ENCODE results near the gene ARID5B. TPM values are rescaled to one million over a fixed set of nuclear protein-coding genes. Genes with fewer than 3 reads are reported as not detected.

Gene ARID5B
- total RNA-seq, 1 donor from 2014 or later = 50.6 TPM

GRCh38 chr10:61903928-61904344 lies 2.4 kb downstream of the ARID5B start:
- DNase-seq (ENCODE audit: low spot score) = no peak

- DNase-seq (ENCODE audit: low spot score) = no peak
Measured at GRCh38 chr10:61904733-61905725, 3.5 kb downstream of the ARID5B start.

GRCh38 chr10:61905837-61906561 lies 4.5 kb downstream of the ARID5B start:
- DNase-seq (ENCODE audit: low spot score) = no peak

- DNase-seq (ENCODE audit: low spot score) = no peak
Measured at GRCh38 chr10:61906562-61906901, 5.0 kb downstream of the ARID5B start.

- DNase-seq (ENCODE audit: low spot score) = no peak
Measured at GRCh38 chr10:61907011-61907410, 5.5 kb downstream of the ARID5B start.

GRCh38 chr10:61907587-61907986 lies 6.1 kb downstream of the ARID5B start:
- DNase-seq (ENCODE audit: low spot score) = no peak

GRCh38 chr10:61910226-61910805 lies 8.8 kb downstream of the ARID5B start:
- no peak for DNase-seq (ENCODE audit: low spot score)

- DNase-seq (ENCODE audit: low spot score) = no peak
Measured at GRCh38 chr10:61910894-61911293, 9.4 kb downstream of the ARID5B start.

- DNase-seq (ENCODE audit: low spot score) = no peak
Measured at GRCh38 chr10:61911425-61911824, 9.9 kb downstream of the ARID5B start.

- no peak for DNase-seq (ENCODE audit: low spot score)
Measured at GRCh38 chr10:61912981-61913380, 11.5 kb downstream of the ARID5B start.

GRCh38 chr10:61918140-61918539 lies 16.6 kb downstream of the ARID5B start:
- DNase-seq (ENCODE audit: low spot score) = no peak

GRCh38 chr10:61918989-61919388 lies 17.5 kb downstream of the ARID5B start:
- DNase-seq (ENCODE audit: low spot score) = no peak

- no peak for DNase-seq (ENCODE audit: low spot score)
Measured at GRCh38 chr10:61919646-61920215, 18.2 kb downstream of the ARID5B start.

- DNase-seq (ENCODE audit: low spot score) = no peak
Measured at GRCh38 chr10:61921143-61921542, 19.6 kb downstream of the ARID5B start.

- no peak for DNase-seq (ENCODE audit: low spot score)
Measured at GRCh38 chr10:61923210-61923949, 21.9 kb downstream of the ARID5B start.

GRCh38 chr10:61923950-61924274 lies 22.4 kb downstream of the ARID5B start:
- no peak for DNase-seq (ENCODE audit: low spot score)

GRCh38 chr10:61929555-61929954 lies 28.1 kb downstream of the ARID5B start:
- no peak for DNase-seq (ENCODE audit: low spot score)

- no peak for DNase-seq (ENCODE audit: low spot score)
Measured at GRCh38 chr10:61931620-61932332, 30.3 kb downstream of the ARID5B start.

GRCh38 chr10:61933859-61934555 lies 32.5 kb downstream of the ARID5B start:
- no peak for DNase-seq (ENCODE audit: low spot score)

GRCh38 chr10:61935077-61935476 lies 33.6 kb downstream of the ARID5B start:
- no peak for DNase-seq (ENCODE audit: low spot score)
